HG02870 (cell line): ENCODE results near the gene LARP1B.
"Not testable (repeated sequence)": the region's sequence is repeated elsewhere in the genome, so short reads cannot be mapped to it uniquely, and the experiment has no call there.

ENCODE experiments used
- ATAC-seq: cut with Tn5 transposase; IDR thresholded peaks from one replicate; pipeline ENCODE4 v1.9.1; 2021; ENCODE audit warnings: mild to moderate bottlenecking, moderate library complexity; ENCODE audit not compliant: unreplicated experiment

Gene LARP1B

GRCh38 chr4:128134925-128135324 lies 73.8 kb downstream of the LARP1B start:
- ATAC-seq = no peak

- no peak for ATAC-seq
These were observed 74.3 kb downstream of the LARP1B start for GRCh38 chr4:128135391-128135790.

GRCh38 chr4:128141866-128142265 lies 80.8 kb downstream of the LARP1B start:
- no peak for ATAC-seq

GRCh38 chr4:128145727-128146126 lies 84.6 kb downstream of the LARP1B start:
- ATAC-seq = no peak

GRCh38 chr4:128153800-128154199 lies 92.7 kb downstream of the LARP1B start:
- ATAC-seq = no peak

GRCh38 chr4:128155231-128155855 lies 94.2 kb downstream of the LARP1B start:
- no peak for ATAC-seq

- ATAC-seq = no peak
These were observed 94.9 kb downstream of the LARP1B start for GRCh38 chr4:128155874-128156456.

- not testable (repeated sequence) for ATAC-seq
These were observed 95.4 kb downstream of the LARP1B start for GRCh38 chr4:128156472-128156871.

- no peak for ATAC-seq
These were observed 97.8 kb downstream of the LARP1B start for GRCh38 chr4:128158894-128159293.

- no peak for ATAC-seq
These were observed 98.9 kb downstream of the LARP1B start for GRCh38 chr4:128159967-128160366.

- ATAC-seq = no peak
These were observed 100.0 kb downstream of the LARP1B start for GRCh38 chr4:128161138-128161537.

GRCh38 chr4:128162434-128162833 lies 101.3 kb downstream of the LARP1B start:
- ATAC-seq = no peak

GRCh38 chr4:128163177-128164117 lies 102.3 kb downstream of the LARP1B start:
- no peak for ATAC-seq

GRCh38 chr4:128166982-128167381 lies 105.9 kb downstream of the LARP1B start:
- ATAC-seq = no peak

- no peak for ATAC-seq
These were observed 107.6 kb downstream of the LARP1B start for GRCh38 chr4:128168701-128169100.

GRCh38 chr4:128169245-128169644 lies 108.1 kb downstream of the LARP1B start:
- no peak for ATAC-seq

- ATAC-seq = no peak
These were observed 115.5 kb downstream of the LARP1B start for GRCh38 chr4:128176643-128177042.

- ATAC-seq = peak; percentile 81
These were observed 116.4 kb downstream of the LARP1B start for GRCh38 chr4:128177498-128177897.

- no peak for ATAC-seq
These were observed 125.5 kb downstream of the LARP1B start for GRCh38 chr4:128186623-128187022.

- peak; percentile 97 for ATAC-seq
These were observed 130.1 kb downstream of the LARP1B start for GRCh38 chr4:128191115-128191781.
